ENCODE results near the gene CD44.
A peak's percentile ranks its signal among the peaks of the same experiment; 100 is the strongest.

Gene CD44

GRCh38 chr11:35271031-35271430 lies 132.1 kb downstream of the CD44 start:
- DNase-seq: no peak

DNA sequence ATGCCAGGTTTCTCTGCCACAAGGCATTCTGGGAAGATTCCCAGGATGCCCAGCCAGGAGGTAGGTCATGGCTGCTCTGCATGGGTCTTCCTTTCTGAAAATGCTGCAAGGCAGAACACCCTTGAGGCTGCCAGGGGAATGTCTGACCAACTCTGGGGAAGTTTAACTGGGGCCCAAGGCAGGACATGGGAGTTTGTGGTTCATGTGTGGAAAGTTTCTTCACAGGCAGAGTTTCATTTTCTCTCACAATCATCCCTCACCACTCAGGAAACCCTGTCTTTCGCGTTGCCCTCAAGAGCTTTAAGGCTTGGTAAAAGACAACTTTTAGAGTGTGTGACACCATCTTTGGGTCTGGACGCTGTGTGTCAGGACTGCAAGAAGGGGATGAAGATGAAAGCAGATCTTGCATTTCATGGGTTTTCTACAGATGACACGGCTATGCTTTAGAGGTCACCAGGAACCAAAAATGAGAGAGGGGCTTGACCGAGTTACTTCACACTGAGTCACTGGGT lies 133.5 kb downstream of the CD44 start:
- DNase-seq: peak; percentile 81

GRCh38 chr11:35274909-35275785 lies 136.2 kb downstream of the CD44 start:
- no peak for DNase-seq

- DNase-seq: no peak
Observed at GRCh38 chr11:35275786-35276170, 136.8 kb downstream of the CD44 start.

- DNase-seq: no peak
Observed at GRCh38 chr11:35276396-35277145, 137.6 kb downstream of the CD44 start.

DNA sequence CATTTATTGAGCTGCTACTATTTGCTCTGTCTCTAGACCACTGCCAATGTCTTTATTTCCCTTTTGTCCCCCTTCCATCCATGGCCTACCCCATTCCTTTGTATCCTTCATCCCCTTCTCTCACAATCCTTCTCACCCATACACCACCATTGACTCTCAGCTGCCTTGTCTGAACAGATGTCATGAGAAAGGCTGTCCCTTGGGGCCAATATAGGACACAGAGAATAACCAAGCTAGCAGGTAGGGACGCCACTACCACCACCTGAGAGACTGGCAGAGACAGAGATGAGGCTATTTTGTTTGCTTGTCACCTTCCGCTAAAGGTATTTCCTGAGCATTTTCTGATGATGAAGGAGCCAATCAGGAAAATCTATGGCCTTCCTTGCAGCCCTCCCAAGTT lies 138.9 kb downstream of the CD44 start:
- DNase-seq: no peak

GRCh38 chr11:35280727-35281126 lies 141.8 kb downstream of the CD44 start:
- DNase-seq: no peak

DNA sequence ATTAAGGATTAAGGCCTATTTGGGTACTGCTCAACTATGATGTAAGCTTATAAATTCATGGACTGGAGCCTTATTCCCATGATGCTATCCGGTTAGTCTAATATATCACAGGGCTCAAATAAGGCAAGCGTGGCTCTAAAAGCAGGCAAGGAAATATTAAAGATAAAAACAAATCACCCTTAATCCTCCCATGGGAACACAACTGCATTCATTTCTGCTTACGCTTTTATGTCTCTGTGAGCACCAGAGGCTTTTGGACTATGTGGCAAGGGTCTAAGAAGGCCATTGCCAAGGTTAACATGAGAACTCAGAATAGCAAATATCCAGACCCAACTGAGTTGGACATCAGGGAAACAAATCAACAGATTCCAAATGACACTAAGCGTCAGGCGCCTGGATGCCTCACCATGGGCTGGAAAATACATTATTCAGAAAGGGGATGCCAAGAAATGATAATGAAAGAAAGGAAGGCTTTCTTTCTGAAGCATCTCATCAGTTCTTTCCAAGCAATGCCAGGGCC lies 142.3 kb downstream of the CD44 start:
- no peak for DNase-seq

All from activated CD8-positive, alpha-beta memory T cell treated with anti-CD3 and anti-CD28 coated beads for 24 hours (primary cell).